ENCODE data around the gene CD19. TPM values are rescaled to one million over a fixed set of nuclear protein-coding genes. Genes with fewer than 3 reads are reported as not detected.

The CD19 gene
- total and polyA plus RNA-seq, 2 donors = 2.8 to 16.9 TPM

- H3K27ac ChIP-seq (ENCODE audit: low read depth in 1 of 2, low read length in 1 of 2) = peak overlapping the region; percentile 77 to 84
- H3K4me1 ChIP-seq (ENCODE audit: control insufficient read depth in 2 of 2, insufficient read depth in 2 of 2, low read length in 2 of 2) = peaks cover 40 to 66% of the 10 kb centered on the region in 2 donors
- H3K9me3 ChIP-seq (ENCODE audit: control insufficient read depth in 2 of 2, insufficient read depth in 1 of 2, low read length in 1 of 2) = peaks cover 3 to 32% of the 10 kb centered on the region in 2 donors
- no peaks in the 10 kb centered on the region for H3K27me3 ChIP-seq (ENCODE audit: control insufficient read depth in 2 of 2, insufficient read depth in 1 of 2, low read length in 1 of 2)
- WGBS = 78% methylated on average over 9 of the region's 9 CpGs
- peak overlapping the region; percentile 96 to 100 for H3K4me3 ChIP-seq (ENCODE audit: low read length in 2 of 2)
- H3K36me3 ChIP-seq (ENCODE audit: control insufficient read depth in 2 of 2, insufficient read depth in 2 of 2, low read length in 1 of 2) = peaks cover 81 to 87% of the 10 kb centered on the region in 2 donors
- no peak for DNase-seq (ENCODE audit: low read depth in 6 of 9, low spot score in 9 of 9)
Measured at GRCh38 chr16:28986046-28986445, 54.3 kb downstream of the CD19 start.

GRCh38 chr16:28986492-28986891, 54.7 kb downstream of the CD19 start:
- Histone ChIP-seq H3K4me1 (ENCODE audit: control insufficient read depth in 2 of 2, insufficient read depth in 2 of 2, low read length in 2 of 2) (peaks cover 40 to 66% of the 10 kb centered on the region in 2 donors), H3K36me3 (ENCODE audit: control insufficient read depth in 2 of 2, insufficient read depth in 2 of 2, low read length in 1 of 2) (peaks cover 78 to 83% of the 10 kb centered on the region in 2 donors), H3K27me3 (ENCODE audit: control insufficient read depth in 2 of 2, insufficient read depth in 1 of 2, low read length in 1 of 2) (no peaks in the 10 kb centered on the region), H3K9me3 (ENCODE audit: control insufficient read depth in 2 of 2, insufficient read depth in 1 of 2, low read length in 1 of 2) (peaks cover 3 to 28% of the 10 kb centered on the region in 2 donors), H3K27ac (ENCODE audit: low read depth in 1 of 2, low read length in 1 of 2) (peak overlapping the region in 1 of 2 donors; percentile 28), H3K4me3 (ENCODE audit: low read length in 2 of 2) (peak overlapping the region; percentile 96 to 100)
- no peak for DNase-seq (ENCODE audit: low read depth in 6 of 9, low spot score in 9 of 9)
- 88% methylated on average over 13 of the region's 13 CpGs for WGBS

GRCh38 chr16:28987170-28987853, 55.5 kb downstream of the CD19 start:
- Histone ChIP-seq H3K27me3 (ENCODE audit: control insufficient read depth in 2 of 2, insufficient read depth in 1 of 2, low read length in 1 of 2) (no peaks in the 10 kb centered on the region), H3K4me3 (ENCODE audit: low read length in 2 of 2) (peak overlapping the region; percentile 96 to 100), H3K36me3 (ENCODE audit: control insufficient read depth in 2 of 2, insufficient read depth in 2 of 2, low read length in 1 of 2) (peaks cover 75 to 79% of the 10 kb centered on the region in 2 donors), H3K27ac (ENCODE audit: low read depth in 1 of 2, low read length in 1 of 2) (peak overlapping the region; percentile 47 to 57), H3K9me3 (ENCODE audit: control insufficient read depth in 2 of 2, insufficient read depth in 1 of 2, low read length in 1 of 2) (peaks cover 0 to 20% of the 10 kb centered on the region in 2 donors), H3K4me1 (ENCODE audit: control insufficient read depth in 2 of 2, insufficient read depth in 2 of 2, low read length in 2 of 2) (peaks cover 40 to 66% of the 10 kb centered on the region in 2 donors)
- no peak for DNase-seq (ENCODE audit: low read depth in 6 of 9, low spot score in 9 of 9)
- 95% methylated on average over 4 of the region's 4 CpGs for WGBS

Other genes with a start within 250 kb of the CD19 start
- gene EIF3C, start 220.5 kb upstream of the CD19 start, total RNA-seq = 331 TPM
- 453 TPM for gene EIF3C, start 220.5 kb upstream of the CD19 start, polyA plus RNA-seq
- 0.42 TPM for gene NPIPB9, start 180.2 kb upstream of the CD19 start, total RNA-seq
- 1.4 TPM for gene NPIPB9, start 180.2 kb upstream of the CD19 start, polyA plus RNA-seq
- 22.6 TPM for gene ATXN2L, start 109.0 kb upstream of the CD19 start, total RNA-seq
- 83.6 TPM for gene ATXN2L, start 109.0 kb upstream of the CD19 start, polyA plus RNA-seq
- gene TUFM, start 85.6 kb upstream of the CD19 start, total RNA-seq = 94.2 TPM
- gene TUFM, start 85.6 kb upstream of the CD19 start, polyA plus RNA-seq = 208 TPM
- gene SH2B1, start 68.1 kb upstream of the CD19 start, total RNA-seq = 18.2 TPM
- 70.9 TPM for gene SH2B1, start 68.1 kb upstream of the CD19 start, polyA plus RNA-seq
- 0.57 TPM for gene ATP2A1, start 53.5 kb upstream of the CD19 start, total RNA-seq
- 1.2 TPM for gene ATP2A1, start 53.5 kb upstream of the CD19 start, polyA plus RNA-seq
- gene RABEP2, start 6.7 kb upstream of the CD19 start, total RNA-seq = 12.6 TPM
- gene RABEP2, start 6.7 kb upstream of the CD19 start, polyA plus RNA-seq = 21.2 TPM
- 20.6 TPM for gene NFATC2IP, start 19.0 kb downstream of the CD19 start, total RNA-seq
- 49.1 TPM for gene NFATC2IP, start 19.0 kb downstream of the CD19 start, polyA plus RNA-seq
- 11.7 TPM for gene SPNS1, start 42.8 kb downstream of the CD19 start, total RNA-seq
- gene SPNS1, start 42.8 kb downstream of the CD19 start, polyA plus RNA-seq = 75.1 TPM
- 91.7 TPM for gene LAT, start 53.1 kb downstream of the CD19 start, total RNA-seq
- 239 TPM for gene LAT, start 53.1 kb downstream of the CD19 start, polyA plus RNA-seq

Data from thymus (tissue), 11 donors.